GM20431 (cell line): ENCODE data around the gene PRPF19.

Experiments used
- in situ Hi-C: fragments of 300-500 bp; cut with MseI, MboI; formaldehyde crosslinking; loops from one replicate; pipeline ENCODE4 v1.15.0; 2020; ENCODE audit warnings: low sequenced_read_pairs; ENCODE audit not compliant: unreplicated experiment

The PRPF19 gene

GRCh38 chr11:60866911-60867870 lies 39.2 kb downstream of the PRPF19 start, which contains the start of gene ZP1:
ZP1 (plus strand) TSS chr11:60867542; CDS start chr11:60867562, 20 bp downstream.
- in situ Hi-C loops, result no loop called here

DNA sequence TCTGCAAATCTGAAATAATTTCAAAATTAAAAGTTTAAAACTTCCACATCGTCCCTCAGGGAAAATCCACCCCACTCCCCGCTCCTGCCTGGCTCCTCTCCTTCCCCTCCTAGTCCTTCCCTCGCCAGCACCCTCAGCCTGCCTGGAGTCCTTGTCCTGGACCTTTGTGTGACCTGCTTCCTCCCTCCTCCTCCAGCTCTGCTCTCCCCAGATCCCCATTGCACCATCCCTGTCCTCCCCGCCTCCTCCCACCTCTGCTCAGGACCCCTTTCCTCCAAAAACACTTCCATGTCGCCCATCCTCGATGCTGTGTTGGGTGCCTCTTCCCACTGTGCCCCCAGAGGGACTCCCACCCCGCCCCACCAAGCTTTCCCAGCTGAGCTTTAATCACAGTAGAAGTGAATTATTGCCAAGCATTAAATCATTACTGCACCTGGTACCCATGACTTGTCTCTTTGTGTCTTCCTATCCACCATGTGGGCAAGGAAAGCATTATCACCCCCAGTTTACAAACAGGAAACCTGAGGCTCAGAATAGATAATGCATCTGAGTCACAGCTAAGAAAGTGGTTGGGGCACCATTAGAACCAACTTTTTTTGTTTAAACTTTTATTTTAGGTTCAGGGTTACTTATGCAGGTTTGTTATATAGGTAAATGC lies 41.4 kb downstream of the PRPF19 start:
- in situ Hi-C loops, result no loop called here

GRCh38 chr11:60863550-60864521 lies 42.5 kb downstream of the PRPF19 start:
- in situ Hi-C loops, result no loop called here

DNA sequence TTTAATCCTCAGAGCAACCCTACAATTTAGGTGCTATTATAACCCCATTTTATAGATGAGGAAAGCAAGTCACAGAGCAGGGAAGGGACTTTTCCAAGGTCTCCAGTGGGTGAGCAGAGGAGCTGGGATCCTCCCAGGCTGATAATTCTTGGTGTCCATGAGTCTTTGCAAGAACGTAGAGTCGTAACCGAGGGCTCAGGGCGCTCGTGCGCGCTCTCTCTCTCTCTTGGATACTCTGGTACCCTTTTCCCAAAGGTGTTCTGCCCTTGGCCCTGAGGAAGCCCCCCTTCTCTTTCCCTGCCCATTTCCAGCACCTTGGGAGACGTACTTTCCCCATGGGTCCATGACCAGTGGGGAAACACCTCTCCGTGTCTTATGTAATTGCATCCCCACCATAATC lies 44.2 kb downstream of the PRPF19 start:
- in situ Hi-C loops, result no loop called here

DNA sequence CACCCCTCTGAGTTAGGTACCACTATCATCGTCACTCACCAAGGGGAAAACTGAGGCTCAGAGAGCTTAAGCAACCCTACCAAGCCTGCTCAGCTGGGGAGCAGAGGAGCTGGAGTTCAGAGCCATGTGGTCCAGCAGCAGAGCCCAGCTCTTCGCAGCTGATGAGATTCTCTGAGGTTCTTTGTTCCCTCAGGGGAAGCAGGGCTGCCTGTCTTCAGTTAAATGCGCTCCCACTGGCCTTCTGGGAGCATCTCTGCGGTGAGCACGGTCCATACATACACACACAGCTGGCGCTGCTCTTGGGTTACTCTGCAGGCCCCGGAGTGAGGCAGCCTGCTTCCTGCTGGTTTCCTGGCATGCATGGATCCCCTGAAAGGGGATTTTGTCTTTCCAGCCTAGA lies 45.4 kb downstream of the PRPF19 start:
- in situ Hi-C loops, result no loop called here

DNA sequence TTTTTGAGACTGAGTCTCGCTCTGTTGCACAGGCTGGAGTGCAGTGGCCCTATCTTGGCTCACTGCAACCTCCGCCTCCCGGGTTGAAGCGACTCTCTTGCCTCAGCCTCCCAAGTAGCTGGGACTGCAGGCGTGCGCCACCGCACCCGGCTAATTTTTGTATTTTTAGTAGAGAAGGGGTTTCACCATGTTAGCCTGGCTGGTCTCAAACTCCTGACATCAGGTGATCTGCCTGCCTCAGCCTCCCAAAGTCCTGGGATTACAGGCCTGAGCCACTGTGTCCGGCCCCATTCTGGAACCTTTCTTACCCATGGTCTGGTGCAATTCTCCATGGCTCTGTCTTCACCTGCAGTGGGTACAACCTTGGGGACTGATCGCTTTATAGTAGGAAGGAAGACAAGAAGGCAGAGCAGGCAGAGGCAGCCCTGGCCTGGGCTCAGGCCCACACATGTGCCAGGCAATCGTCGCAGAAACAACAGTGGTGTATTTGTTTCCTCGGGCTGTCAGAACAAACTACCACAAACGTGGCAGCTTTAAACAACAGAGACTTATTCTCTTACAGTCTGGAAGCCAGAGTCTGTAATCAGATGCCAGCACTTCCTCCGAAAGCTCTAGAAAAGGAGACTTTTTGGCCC lies 46.7 kb downstream of the PRPF19 start:
- in situ Hi-C loops, result no loop called here

- in situ Hi-C loops, result no loop called here
Observed at GRCh38 chr11:60858731-60859464, 47.5 kb downstream of the PRPF19 start.

GRCh38 chr11:60858236-60858635 lies 48.1 kb downstream of the PRPF19 start:
- in situ Hi-C loops, result no loop called here

GRCh38 chr11:60857378-60858232 lies 48.8 kb downstream of the PRPF19 start:
- in situ Hi-C loops, result no loop called here

DNA sequence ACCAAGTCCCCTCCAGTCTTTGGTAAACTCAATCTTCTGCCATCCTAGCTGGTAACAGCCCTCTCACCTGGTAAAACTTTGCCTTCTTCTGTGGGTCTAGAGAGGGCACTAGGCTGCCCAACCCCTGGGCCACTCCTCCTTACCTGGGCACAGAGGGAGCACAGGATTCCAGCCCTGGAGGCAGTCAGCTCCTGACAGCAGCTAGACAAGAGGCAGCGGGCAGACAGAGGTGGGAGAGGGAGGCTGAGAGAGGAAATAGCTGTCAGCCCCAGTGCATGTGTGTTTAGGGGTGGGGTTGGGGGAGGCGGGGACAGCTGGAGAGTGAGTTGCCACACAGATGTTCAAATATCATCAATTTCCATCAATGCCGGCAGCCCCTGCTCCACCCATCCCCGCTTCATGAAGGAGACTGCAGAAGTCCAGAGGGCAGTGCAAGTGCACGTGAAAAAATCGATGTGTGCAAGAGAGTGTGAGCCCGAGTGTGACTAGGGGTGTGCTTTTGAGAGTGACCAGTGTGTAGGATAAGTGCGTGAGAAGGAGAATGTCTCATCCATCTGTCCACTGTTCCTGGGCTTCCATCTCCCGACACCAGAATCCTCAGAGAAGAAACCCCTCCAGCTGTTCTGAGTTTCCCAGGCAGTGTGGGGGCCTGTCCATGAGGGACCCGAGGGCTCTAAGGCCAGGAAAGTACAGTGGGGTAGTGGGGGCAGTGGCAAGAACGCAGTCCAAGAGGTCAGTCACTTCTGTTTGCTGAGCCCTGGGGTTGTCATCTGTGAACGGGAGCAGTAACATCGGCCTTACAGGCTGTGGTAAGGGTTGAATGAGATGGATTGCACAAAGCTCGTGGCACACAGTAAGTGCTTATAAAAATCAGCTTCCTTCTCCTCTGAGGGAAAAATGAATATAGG lies 50.4 kb downstream of the PRPF19 start, which contains the start of gene PTGDR2:
Gene PTGDR2, minus strand, starts transcription at position 225 of the 908 bp plus-strand sequence. CDS start 2,228 bp downstream, outside the sequence.
- in situ Hi-C loops, result no loop called here

GRCh38 chr11:60854847-60855725 lies 51.3 kb downstream of the PRPF19 start:
- in situ Hi-C loops, result no loop called here

- in situ Hi-C loops, result no loop called here
Observed at GRCh38 chr11:60854140-60854846, 52.1 kb downstream of the PRPF19 start.

GRCh38 chr11:60852982-60853950 lies 53.1 kb downstream of the PRPF19 start:
- in situ Hi-C loops, result no loop called here
